Smooth muscle cell (in vitro differentiated cells): ENCODE measurements around the gene PLB1. TPM values are rescaled to one million over a fixed set of nuclear protein-coding genes. Genes with fewer than 3 reads are reported as not detected.

Experiments used
- DNase-seq: peaks from one replicate; lab custom pipeline; 2025; ENCODE audit not compliant: unreplicated experiment; lab: John Stamatoyannopoulos, UW
- H2AFZ ChIP-seq: fragments of 200-600 bp; sonication (generic); 2 replicates; pipeline ENCODE4 v1.6.0; 2016; ENCODE audit warnings: antibody characterized with exemption, low read depth, mild to moderate bottlenecking
- H3F3A ChIP-seq: fragments of 200-600 bp; sonication (generic); 2 replicates; pipeline ENCODE4 v1.6.0; 2017; ENCODE audit warnings: antibody characterized with exemption, low read depth
- H3K27ac ChIP-seq: fragments of 200-600 bp; sonication (generic); 2 replicates; pipeline ENCODE4 v1.5.1; 2016; ENCODE audit warnings: low read depth, mild to moderate bottlenecking
- H3K27me3 ChIP-seq: fragments of 200-600 bp; sonication (generic); 2 replicates; pipeline ENCODE4 v1.6.1; 2016; ENCODE audit warnings: low read depth, mild to moderate bottlenecking
- H3K36me3 ChIP-seq: fragments of 200-600 bp; sonication (generic); 2 replicates; pipeline ENCODE4 v1.5.1; 2016; ENCODE audit warnings: low read depth
- H3K4me1 ChIP-seq: fragments of 200-600 bp; sonication (generic); 2 replicates; pipeline ENCODE4 v1.5.1; 2016; ENCODE audit warnings: low read depth
- H3K4me2 ChIP-seq: fragments of 200-600 bp; sonication (generic); 2 replicates; pipeline ENCODE4 v1.6.0; 2016; ENCODE audit warnings: mild to moderate bottlenecking
- H3K4me3 ChIP-seq: fragments of 200-600 bp; sonication (generic); 2 replicates; pipeline ENCODE4 v1.5.1; 2016; ENCODE audit warnings: mild to moderate bottlenecking
- H3K79me2 ChIP-seq: fragments of 200-600 bp; sonication (generic); 2 replicates; pipeline ENCODE4 v1.6.0; 2016; ENCODE audit warnings: low read depth, mild to moderate bottlenecking
- H3K9ac ChIP-seq: fragments of 200-600 bp; sonication (generic); 2 replicates; pipeline ENCODE4 v1.6.0; 2016; ENCODE audit warnings: low read depth
- H3K9me3 ChIP-seq: fragments of 200-600 bp; sonication (generic); replicated peaks from 2 replicates; pipeline ENCODE4 v1.5.1; 2016; ENCODE audit warnings: low read depth
- H4K20me1 ChIP-seq: fragments of 200-600 bp; sonication (generic); 2 replicates; pipeline ENCODE4 v1.6.0; 2016; ENCODE audit warnings: low read depth
- WGBS: methylation state at CpG from one replicate; pipeline ENCODE4 v1.1.7; 2016; ENCODE audit warnings: low lambda C conversion rate; 5-methylcytosine and 5-hydroxymethylcytosine counted together
- polyA plus RNA-seq: library from polyadenylated mRNA; unstranded; fragments of >200 nt; fragmentation: Nextera tagmentation; extraction: Ambion mirVana; gene quantifications from 2 replicates; pipeline ENCODE4 v1.2.1, GENCODE V29; 2016
- total RNA-seq: library from RNA; depleted of rRNA; stranded (reverse); fragments of >200 nt; gene quantifications from 2 replicates; pipeline ENCODE4 v1.2.3, GENCODE V29; 2014
- TF ChIP-seq, protein P1 (sequence below): fragments of 200-600 bp; sonication (generic); IDR thresholded peaks from 2 replicates; pipeline ENCODE4 v1.5.1; 2017; ENCODE audit warnings: borderline replicate concordance, mild to moderate bottlenecking, antibody characterized with exemption; ENCODE audit not compliant: insufficient read depth, poor library complexity, severe bottlenecking

The PLB1 gene
- total and polyA plus RNA-seq, 2 experiments from 2014 or later, result 0.75 to 8.7 TPM

- H3K4me2 ChIP-seq, result no peak overlapping the region
- H3K27me3 ChIP-seq, result no peaks in the 10 kb centered on the region
- H3K27ac ChIP-seq, result no peak overlapping the region
- DNase-seq, result no peak
- no peaks in the 10 kb centered on the region for H4K20me1 ChIP-seq
- H3K4me1 ChIP-seq, result no peaks in the 10 kb centered on the region
- no peak overlapping the region for H3K9ac ChIP-seq
- TF ChIP-seq, protein P1, sequence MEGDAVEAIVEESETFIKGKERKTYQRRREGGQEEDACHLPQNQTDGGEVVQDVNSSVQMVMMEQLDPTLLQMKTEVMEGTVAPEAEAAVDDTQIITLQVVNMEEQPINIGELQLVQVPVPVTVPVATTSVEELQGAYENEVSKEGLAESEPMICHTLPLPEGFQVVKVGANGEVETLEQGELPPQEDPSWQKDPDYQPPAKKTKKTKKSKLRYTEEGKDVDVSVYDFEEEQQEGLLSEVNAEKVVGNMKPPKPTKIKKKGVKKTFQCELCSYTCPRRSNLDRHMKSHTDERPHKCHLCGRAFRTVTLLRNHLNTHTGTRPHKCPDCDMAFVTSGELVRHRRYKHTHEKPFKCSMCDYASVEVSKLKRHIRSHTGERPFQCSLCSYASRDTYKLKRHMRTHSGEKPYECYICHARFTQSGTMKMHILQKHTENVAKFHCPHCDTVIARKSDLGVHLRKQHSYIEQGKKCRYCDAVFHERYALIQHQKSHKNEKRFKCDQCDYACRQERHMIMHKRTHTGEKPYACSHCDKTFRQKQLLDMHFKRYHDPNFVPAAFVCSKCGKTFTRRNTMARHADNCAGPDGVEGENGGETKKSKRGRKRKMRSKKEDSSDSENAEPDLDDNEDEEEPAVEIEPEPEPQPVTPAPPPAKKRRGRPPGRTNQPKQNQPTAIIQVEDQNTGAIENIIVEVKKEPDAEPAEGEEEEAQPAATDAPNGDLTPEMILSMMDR, result no peak
- H2AFZ ChIP-seq, result no peak overlapping the region
- H3K36me3 ChIP-seq, result no peaks in the 10 kb centered on the region
- no peaks in the 10 kb centered on the region for H3F3A ChIP-seq
- no peaks in the 10 kb centered on the region for H3K79me2 ChIP-seq
- H3K9me3 ChIP-seq, result no peaks in the 10 kb centered on the region
- no peak overlapping the region for H3K4me3 ChIP-seq
- 92% methylated on average over 2 of the region's 2 CpGs for WGBS
Measured at GRCh38 chr2:28534817-28535216, 39.0 kb downstream of the PLB1 start.

GRCh38 chr2:28538134-28538533 lies 42.3 kb downstream of the PLB1 start:
- no peak overlapping the region for H3K9ac ChIP-seq
- H3K9me3 ChIP-seq, result no peaks in the 10 kb centered on the region
- no peaks in the 10 kb centered on the region for H3K36me3 ChIP-seq
- TF ChIP-seq, protein P1, result no peak
- no peaks in the 10 kb centered on the region for H3K79me2 ChIP-seq
- no peak overlapping the region for H3K4me3 ChIP-seq
- H3K27me3 ChIP-seq, result no peaks in the 10 kb centered on the region
- H4K20me1 ChIP-seq, result no peaks in the 10 kb centered on the region
- no peaks in the 10 kb centered on the region for H3F3A ChIP-seq
- H3K27ac ChIP-seq, result no peak overlapping the region
- 97% methylated on average over 9 of the region's 9 CpGs for WGBS
- no peak overlapping the region for H3K4me2 ChIP-seq
- no peak for DNase-seq
- no peaks in the 10 kb centered on the region for H3K4me1 ChIP-seq
- H2AFZ ChIP-seq, result no peak overlapping the region

GRCh38 chr2:28538652-28539051 lies 42.8 kb downstream of the PLB1 start:
- Histone ChIP-seq H3K4me2 (no peak overlapping the region), H3K27me3 (no peaks in the 10 kb centered on the region), H3K27ac (no peak overlapping the region), H3K36me3 (no peaks in the 10 kb centered on the region), H3K79me2 (no peaks in the 10 kb centered on the region), H3K9me3 (no peaks in the 10 kb centered on the region), H2AFZ (no peak overlapping the region), H3K4me3 (no peak overlapping the region), H3F3A (no peaks in the 10 kb centered on the region), H3K9ac (no peak overlapping the region), H4K20me1 (no peaks in the 10 kb centered on the region), H3K4me1 (peaks cover 5% of the 10 kb centered on the region)
- DNase-seq, result no peak
- TF ChIP-seq, protein P1, result no peak
- 99% methylated on average over 9 of the region's 9 CpGs for WGBS

DNA sequence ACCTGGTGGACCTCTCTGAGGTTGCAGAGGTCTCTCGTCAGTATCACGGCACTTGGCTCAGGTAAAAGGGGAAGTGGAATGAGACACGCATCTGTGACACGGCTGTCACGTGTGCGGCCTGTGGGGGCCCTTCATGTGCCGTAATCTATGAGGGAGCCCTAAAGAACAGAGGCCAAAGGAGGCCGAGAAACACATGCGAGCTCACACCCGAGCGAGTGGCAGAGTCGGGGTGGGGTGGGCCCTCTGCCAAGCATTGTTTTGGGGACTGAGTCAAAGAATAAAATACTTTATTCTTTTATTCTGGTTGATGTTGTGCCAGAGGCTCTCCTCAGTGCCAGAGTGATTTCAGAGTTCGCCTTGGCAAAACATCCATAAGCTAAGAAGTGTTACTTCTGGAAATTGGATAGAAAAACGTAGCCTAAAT lies 43.3 kb downstream of the PLB1 start:
- peaks cover 9% of the 10 kb centered on the region for H3K4me1 ChIP-seq
- H3K27me3 ChIP-seq, result no peaks in the 10 kb centered on the region
- H3K27ac ChIP-seq, result no peak overlapping the region
- H4K20me1 ChIP-seq, result no peaks in the 10 kb centered on the region
- H3K79me2 ChIP-seq, result no peaks in the 10 kb centered on the region
- no peak overlapping the region for H2AFZ ChIP-seq
- no peaks in the 10 kb centered on the region for H3K36me3 ChIP-seq
- DNase-seq, result no peak
- no peaks in the 10 kb centered on the region for H3F3A ChIP-seq
- TF ChIP-seq, protein P1, result no peak
- H3K4me3 ChIP-seq, result no peak overlapping the region
- no peak overlapping the region for H3K4me2 ChIP-seq
- no peak overlapping the region for H3K9ac ChIP-seq
- H3K9me3 ChIP-seq, result no peaks in the 10 kb centered on the region
- WGBS, result 97% methylated on average over 14 of the region's 14 CpGs
